ENCODE data around the gene VTI1A.
"Not testable (repeated sequence)": the region's sequence is repeated elsewhere in the genome, so short reads cannot be mapped to it uniquely, and the experiment has no call there.

VTI1A gene

DNA sequence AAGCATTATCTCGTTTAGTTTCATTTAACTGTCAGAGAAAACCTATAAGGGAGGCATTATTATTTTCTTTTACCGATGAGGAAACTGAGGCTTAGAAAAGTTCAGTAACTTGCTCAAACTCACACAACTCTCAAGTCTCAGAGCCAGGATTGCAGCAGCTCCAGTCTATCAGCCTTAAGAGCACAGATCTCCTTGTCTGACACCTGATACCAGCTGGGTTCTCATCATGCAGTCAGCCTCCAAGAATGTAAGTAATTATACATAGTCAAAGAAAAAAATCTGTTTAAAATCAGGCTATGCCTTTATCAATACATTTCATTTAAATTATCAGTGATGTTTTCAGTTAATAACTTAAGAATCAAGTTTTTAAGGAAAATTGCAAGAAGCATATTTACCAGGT lies 266.4 kb downstream of the VTI1A start:
- DNase-seq (ENCODE audit: low spot score), result no peak
- no peak for FAIRE-seq

DNA sequence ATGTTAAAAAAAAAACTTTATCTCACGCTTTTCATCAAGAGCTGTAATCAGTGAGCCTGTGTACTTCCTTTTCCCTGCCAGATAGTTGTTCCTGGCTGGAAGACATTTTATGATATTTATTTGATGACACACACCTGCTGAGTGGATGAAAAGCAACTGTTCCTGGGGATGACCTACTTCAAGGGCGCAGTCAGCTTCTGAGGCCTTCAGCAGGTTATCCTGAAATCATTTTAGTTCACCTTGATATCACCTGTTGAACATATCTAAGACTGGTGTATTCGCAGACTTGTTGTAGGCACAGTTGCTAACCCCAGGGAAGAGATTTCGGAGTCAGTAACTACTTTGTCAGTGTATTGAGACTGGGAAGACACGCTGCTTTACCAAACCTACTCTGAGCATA lies 268.6 kb downstream of the VTI1A start:
- DNase-seq (ENCODE audit: low spot score) (no peak), FAIRE-seq (no peak)

DNA sequence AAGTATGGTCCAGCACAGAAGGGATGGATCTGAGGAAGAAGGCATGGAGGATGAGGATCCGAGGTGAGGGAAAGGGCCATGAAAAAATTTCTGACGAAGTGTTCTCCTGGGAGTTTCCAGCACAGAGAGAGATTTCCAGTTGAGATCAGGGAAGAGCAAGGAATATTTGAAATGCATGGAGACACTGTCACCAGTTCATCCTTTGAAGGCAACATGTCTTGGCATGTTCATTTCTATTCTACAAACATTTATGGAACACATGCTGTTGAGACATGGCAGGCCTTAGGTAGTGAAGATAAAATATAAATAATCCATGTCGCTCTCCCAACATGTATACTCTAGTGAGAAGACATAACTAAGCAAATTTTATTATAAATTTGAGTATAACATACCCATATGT lies 269.1 kb downstream of the VTI1A start:
- no peak for FAIRE-seq

DNA sequence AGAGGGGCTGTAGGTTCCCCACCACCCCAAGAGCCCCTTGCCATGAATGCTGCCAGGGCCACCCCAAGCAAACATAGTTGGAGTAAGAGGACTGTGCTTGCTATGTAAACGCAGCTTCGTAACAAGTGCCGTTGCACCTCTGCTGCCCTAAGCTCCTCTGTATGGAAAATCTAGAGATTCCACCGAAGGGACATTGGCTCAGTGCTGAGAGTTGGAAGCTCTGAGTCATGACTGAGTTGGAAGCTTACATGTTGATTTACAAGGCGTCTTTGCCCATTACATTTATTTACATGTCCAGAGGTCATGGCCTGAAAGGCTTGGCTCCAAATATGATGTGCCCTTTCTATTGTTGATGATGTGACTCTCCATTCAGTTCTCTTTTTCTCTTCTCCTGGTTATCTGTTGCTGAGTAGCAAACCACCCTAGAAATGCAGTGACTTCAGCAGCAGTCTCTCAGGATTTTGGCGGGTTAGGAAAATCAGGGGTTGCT lies 270.0 kb downstream of the VTI1A start:
- no peak for DNase-seq (ENCODE audit: low spot score)
- FAIRE-seq, result no peak

More for the DNA sequence above, 269.1 kb downstream of the VTI1A start:
- DNase-seq (ENCODE audit: low spot score), result no peak

DNA sequence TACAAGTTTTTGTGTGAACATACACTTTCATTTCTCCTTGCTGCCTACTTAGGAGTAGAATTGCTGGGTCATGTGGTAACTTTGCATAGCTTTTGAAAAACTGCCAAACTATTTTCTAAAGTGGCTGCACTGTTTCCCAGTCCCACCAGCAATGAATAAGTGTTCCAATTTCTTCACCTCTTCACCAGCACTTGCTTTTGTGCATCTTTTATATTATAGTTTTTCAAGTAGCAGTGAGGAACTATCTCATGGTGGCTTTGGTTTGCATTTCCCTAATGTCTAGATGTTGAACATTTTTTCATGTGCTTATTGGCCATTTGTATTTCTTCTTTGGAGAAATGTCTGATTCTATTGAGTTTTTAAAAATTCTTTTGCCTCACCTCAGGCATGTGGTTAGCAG lies 273.2 kb downstream of the VTI1A start:
- DNase-seq (ENCODE audit: low spot score), result no peak
- no peak for FAIRE-seq

DNA sequence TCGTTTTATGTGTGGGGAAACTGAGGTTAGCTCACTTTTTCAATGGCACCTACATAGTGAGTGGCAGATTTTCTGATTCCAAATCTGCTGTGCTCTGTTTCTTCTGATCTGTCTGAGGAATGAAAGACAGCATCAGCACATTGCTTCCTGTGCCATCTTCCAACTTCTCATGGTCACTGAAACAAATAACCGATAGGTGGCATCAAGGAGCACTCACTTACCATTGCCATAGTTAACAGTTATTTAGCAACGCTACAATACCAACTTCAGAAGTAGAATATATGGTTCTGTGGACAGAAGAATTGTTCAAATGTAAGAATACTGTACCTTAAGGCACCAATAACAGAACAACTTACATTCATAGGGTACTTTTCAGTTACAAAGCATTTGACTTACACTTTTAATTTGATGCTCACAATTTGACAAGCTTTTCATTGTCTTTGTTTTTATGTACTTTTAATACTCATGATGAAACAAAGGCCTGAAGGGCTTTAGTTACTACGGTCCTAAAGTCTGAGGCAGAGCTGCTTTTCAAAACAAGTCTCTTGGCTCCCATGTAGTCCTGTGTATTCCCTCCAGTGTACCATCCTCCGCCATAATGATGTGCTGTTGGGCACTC lies 274.2 kb downstream of the VTI1A start:
- FAIRE-seq (peak; percentile 78), DNase-seq (ENCODE audit: low spot score) (peak; percentile 30)

DNA sequence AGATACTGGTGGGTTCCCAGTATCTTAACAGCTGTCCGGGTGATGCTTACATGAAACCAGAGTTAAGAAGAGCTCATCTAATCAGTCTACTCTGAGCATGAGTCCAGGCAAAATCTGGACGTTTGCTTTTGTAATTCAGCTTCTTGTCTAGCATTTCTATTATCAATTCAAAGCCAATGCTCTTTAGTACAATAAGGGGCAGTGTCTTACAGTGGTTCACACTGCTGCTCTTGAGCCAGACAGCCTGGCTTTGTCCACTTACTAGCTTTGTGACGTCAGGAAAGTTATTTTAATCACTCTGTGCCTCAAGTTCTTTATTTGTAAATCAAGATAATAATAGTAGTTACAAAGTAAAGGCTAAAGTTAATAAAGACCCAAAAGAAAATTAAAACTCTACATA lies 275.7 kb downstream of the VTI1A start:
- DNase-seq (ENCODE audit: low spot score) (no peak), FAIRE-seq (no peak)

DNA sequence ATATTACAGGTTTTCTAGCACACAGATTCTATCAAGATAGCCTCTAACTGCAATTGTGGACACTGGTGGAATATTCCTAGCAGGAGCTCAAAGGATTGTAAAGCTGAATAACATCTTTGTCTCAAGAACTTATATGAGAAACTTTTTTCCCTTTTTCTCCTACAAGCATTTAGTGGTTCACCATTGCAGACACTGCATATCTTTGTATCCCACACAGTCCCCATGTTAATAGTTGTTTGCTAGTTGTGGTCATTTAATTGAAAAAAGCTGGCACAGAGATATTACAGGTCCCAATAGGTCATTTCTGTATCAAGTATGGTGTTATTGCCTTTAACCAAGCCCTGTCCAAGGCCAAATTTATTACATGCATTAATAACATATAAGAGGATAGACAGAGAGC lies 276.9 kb downstream of the VTI1A start:
- no peak for FAIRE-seq
- no peak for DNase-seq (ENCODE audit: low spot score)

DNA sequence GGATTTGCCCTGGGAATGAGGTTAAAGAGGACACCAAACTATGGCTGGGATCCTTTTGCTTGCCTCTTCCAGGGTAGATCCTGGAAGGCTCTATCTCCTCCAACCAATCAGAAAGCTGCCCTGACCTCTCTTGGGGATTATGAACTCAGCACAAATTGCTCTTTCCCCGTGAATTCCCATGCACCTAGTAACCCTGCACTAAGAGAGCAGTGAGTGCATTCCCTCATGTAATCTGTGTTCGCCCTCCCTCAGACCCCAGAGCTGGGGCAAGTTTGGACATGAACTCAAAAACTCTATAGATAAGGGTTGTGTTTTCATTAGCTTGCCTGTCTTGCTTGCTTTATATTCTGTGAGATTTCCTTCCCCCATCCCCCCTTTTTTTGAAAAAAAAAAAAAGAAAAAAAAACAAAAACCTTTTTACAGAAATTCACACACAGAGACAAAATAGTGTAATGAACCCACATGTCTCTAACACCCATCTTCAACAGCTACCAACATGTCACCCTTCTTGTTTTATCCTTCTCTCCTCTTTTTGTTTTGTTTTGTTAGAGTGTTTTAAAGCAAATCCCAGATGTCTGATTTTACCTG lies 277.5 kb downstream of the VTI1A start:
- FAIRE-seq, result no peak
- DNase-seq (ENCODE audit: low spot score), result no peak

DNA sequence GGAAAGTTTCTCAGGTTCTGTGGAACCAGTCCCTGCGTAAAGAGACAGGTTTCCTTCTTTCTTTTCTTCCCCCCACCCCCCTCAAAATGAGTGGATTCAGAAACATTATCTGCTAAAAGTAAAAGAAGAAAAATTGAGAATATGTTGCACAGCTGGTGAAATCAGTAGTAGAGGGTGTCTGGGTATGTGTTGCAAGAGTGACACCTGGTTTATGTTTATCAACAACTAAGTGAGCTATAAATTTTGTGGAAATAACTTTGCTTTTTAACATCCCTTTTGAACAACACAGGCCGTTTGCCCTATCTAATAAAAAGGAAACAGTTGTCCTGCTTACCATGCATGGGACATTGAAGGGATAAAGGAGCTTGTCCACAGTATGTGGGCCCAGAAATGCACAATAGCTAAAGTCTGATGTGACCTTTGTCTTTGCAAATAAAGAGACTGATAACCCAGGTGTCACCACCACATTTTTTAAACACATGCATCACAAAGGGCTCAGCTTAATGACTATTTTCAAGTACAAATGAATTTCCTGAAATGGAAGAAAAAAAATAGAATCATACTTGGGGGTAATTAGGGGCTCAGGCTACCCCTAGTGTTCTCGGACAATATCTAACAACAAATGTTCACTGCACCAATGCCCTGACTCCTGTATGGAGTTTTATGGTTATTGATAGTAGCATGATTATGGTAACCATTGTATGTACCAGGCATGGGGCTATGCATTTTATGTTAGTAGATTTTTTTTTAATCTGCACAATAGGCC lies 281.3 kb downstream of the VTI1A start:
- no peak for DNase-seq (ENCODE audit: low spot score)
- no peak for FAIRE-seq

DNA sequence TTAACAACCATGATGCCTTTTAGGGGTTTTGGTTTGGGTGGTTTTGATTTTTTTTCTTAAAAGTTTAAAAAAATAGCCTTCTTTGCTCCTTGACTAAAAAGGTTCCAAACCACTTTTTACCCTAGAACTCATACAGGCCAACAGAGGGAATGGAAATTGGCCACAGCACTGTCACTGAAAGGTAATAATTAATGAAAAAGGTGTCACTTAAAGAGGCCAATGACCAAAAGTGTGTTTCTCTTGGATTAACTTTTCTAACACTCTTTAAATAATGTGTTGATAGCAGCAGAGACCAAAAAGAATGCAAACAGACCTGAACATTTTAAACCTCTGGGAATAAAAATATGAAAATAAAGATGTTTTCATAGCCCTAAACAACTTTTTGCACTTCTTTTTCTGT lies 282.0 kb downstream of the VTI1A start:
- DNase-seq (ENCODE audit: low spot score) (no peak), FAIRE-seq (no peak)

DNA sequence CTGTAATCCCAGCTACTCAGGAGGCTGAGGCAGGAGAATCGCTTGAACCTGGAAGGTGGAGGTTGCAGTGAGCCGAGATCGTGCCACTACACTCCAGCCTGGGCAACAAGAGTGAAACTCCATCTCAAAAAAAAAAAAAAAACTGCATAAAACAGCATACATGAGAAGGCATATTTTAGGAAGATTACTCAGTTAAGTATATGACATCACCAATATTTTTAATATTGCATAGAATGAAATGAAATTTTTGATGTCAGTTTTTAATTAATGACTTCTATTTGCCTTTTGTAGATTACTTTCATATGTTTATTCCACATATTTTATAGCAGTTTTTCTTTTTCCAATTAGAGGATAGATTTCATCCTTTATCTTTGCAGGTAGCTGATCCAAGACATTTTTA lies 284.4 kb downstream of the VTI1A start:
- DNase-seq (ENCODE audit: low spot score); FAIRE-seq: not testable (repeated sequence)

DNA sequence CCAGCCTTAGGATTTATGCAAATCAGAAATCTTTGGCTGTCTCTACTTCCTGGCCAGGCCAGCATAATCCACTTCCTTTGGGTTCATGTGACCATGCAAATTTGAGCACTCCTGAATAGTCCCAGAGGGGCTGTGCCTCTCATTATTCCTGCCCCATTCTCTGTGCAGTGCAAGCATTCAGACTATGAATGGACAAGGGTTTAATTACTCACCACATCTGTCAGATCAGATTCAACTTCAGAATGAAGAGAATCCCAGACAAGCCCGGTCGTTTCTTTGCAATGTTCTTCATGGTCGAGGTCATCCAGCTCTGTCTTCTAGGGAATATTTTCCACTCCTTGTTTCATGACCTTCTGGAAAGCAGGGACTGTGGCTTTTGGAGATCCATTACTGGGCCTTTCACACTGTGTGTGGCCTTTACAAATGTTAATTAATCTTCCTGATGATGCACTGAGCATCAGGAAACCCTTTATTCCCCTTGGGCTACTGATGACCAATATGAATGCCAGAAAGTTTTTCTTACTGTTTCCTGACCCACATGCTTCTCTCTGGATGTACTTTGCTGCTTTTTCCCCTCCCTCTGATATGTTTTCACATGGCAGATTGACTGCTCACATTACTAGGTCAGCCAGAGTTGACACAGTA lies 285.4 kb downstream of the VTI1A start:
- no peak for FAIRE-seq
- no peak for DNase-seq (ENCODE audit: low spot score)

DNA sequence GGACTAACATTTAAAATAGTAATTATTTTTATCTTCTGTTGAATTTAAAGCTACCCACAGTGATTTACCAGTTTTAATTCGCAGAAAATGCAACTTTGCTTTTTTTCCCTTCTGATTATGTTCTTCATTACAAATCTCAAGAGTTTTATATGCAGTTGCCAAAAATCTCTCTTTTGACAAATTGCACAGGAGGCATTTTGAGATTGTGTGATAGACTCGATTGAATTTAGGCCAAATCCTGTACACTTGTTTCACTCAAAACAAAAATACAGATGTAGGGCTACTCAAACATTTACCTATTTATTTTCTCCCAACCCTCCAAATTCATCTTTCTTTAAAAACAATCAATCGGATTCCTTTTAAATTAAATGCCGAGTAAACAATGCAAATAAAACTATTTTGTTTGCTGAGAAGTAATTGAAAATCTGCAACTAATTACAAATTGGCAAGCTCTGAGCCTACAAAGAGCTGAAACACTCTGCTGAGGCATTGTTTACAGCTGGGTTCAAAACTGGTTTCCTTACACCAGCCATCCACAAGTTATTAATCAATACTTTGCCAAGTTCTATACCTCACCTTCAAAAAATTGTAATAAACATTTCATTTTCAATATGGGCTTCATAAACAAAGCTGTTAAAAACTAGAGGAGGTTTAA lies 288.2 kb downstream of the VTI1A start:
- DNase-seq (ENCODE audit: low spot score) (no peak), FAIRE-seq (no peak)

DNA sequence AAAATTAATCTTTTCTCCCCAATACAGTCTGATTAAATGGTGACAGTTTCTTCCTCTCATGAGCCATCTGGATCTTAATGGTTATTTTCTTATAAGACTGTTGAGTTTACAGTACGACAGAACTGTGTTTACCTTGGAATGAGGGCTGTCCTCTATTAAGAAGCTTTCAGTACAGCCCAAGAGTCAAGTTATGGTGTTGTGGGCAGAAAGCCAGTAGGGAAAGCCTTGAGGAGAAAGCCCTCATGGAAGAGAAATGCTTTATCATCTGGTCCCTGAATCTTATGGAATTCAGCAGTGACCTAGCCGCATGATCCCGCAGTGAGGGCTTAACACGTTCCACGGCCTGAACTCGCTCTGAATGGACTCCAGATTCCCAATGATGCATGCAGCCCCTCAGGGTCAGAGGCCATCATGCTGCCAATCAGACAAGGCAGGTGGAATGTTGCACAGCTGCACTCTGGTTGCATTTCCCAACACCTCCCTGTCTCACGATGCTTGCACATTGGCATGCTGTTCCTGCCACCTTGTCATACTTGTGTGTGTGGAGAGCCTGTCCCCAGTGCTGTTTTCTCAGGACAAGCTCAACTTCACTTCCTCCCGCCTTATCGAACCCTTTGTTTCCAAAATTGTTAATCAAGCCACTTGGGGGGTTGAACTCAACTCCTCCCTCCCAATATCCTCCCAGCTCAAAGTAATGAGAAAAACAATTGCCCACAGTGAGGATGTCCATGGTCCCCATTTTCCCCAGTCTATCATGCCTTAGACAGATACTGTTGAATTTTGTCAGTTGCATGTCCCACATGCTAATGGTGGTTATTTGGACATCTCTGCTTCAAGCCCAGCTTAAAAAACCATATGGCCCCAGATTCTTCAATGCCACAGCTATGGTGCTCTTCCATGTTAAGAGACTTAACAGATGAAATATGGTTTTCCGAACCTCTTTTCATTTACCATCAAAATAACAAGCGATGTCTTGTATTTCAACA lies 291.9 kb downstream of the VTI1A start:
- no peak for DNase-seq (ENCODE audit: low spot score)
- no peak for FAIRE-seq

DNA sequence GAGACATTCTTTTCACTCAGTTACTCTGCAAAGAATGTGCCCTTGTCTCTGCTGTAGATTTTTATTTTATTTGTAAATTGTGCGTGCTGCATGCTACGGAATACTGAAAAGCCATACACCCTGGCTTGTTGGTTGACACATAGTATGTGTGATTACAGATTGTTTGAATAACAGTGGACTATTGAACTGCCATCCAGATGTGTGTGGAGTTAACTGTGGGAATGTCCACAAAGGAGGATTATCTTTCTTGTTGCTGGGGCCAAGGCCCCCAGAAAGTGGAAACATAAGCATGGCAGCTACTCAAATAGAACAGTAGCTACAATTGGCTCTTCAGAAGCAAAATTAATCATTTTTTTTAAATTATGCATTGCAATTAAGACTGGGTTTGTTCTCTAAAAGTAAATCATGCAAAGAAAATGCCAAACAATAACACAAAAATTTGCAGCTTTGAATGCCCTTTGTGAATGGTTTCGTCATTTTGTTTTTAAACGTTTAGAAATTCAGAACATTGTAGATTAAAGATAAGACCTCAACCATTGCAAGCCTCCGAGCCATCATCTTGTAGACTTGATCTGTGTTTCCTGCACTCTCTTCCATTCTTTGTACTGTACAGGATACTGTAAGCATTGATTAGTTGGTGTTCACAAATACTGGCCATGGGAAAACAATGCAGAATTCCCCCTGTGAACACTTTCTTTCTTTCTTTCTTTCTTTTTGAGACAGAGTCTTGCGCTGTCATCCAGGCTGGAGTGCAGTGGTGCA lies 292.8 kb downstream of the VTI1A start:
- FAIRE-seq (no peak), DNase-seq (ENCODE audit: low spot score) (no peak)

DNA sequence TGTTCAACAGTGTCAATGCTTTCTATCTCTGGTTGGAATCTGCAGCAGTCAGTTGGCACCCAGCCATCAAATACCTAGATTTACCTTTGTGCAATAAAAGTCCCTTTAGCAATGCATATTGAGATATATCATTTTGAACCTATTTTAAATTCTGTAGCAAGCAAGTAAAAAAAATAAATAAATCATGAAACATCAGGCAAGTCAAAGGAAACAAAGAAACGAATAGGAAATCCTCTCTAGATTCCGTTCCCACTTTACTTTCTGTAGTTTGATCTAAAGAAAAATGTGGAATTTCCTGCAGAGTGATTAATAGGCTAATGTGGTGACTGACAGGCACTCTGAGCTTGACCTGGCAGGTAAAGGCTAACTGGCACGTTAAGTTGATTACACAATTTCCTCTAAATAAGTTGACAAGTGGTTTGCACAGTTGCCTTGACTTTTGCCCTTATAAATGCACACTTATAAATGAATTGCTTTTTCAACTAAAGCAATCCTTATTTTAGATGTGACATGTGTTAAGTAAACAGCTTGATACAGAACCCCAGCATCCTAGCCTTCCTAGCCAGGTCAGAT lies 294.9 kb downstream of the VTI1A start:
- no peak for DNase-seq (ENCODE audit: low spot score)
- peak; percentile 10 for FAIRE-seq

DNA sequence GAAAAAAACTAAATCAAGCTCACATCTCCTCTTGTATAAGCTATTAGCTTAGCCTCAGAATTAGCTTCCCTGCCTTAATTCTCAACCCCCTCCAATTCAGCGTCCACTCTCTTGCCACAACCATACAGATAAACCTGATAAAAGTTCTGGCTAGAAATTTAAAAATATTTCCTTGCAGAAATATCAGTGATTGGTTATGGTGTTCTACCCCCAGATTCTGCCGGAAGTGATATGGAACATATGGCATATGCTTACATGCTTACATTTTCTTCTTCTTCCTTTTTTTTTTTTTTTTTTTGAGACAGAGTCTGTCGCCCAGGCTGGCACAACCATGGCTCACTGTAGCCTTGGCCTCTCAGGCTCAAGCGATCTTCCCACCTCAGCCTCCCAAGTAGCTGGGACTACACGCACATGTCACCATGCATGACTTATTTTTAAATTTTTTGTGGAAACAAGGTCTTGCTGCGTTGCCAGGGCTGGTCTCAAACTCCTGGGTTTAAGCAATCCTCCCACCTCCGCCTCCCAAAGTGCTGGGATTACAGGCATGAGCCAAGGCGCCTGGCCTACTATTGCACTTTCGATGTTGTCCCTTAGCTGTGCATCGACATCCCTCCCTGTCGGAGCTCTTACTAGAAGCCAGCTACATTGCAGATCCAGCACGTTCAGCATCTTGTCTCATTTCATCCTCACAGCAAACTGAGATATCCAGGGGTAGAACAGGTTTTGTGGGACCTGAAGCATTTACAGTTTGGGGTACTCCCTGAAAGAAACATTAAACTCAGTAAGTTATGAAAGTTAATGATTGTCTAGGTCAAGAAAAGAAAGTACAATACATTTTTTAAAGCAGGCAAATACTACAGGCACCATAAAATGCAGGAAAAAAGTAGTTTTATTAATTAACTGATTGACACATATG lies 297.4 kb downstream of the VTI1A start:
- no peak for DNase-seq (ENCODE audit: low spot score)
- FAIRE-seq, result no peak
